Left lung (tissue), 10 donors: Measurements from ENCODE around the gene P2RY4. TPM values are rescaled to one million over a fixed set of nuclear protein-coding genes. Genes with fewer than 3 reads are reported as not detected.
"Not testable (repeated sequence)": the region's sequence is repeated elsewhere in the genome, so short reads cannot be mapped to it uniquely, and the experiment has no call there.

Experiments
- ATAC-seq: fragments of 200-7000 bp; cut with Tn5 transposase; one replicate; pipeline ENCODE4 v1.9.1; 2020; ENCODE audit warnings: moderate library complexity
- DNase-seq, 4 donors: peaks; one replicate each; pipeline ENCODE4 v3.0.0-alpha.2; 2013 to 2020
- H3K27ac ChIP-seq, 2 donors: fragments of 200-600 bp; sonication (generic) in 1 of 2; one replicate each; pipeline versions ENCODE4 v1.5.0 to v1.8.0; 2020 to 2021
- H3K27me3 ChIP-seq, 2 donors: fragments of 200-600 bp; sonication (generic) in 1 of 2; one replicate each; pipeline versions ENCODE4 v1.5.0 to v1.8.0; 2020 to 2021
- H3K36me3 ChIP-seq, 2 donors: fragments of 200-600 bp; sonication (generic) in 1 of 2; one replicate each; pipeline versions ENCODE4 v1.5.0 to v1.8.0; 2020 to 2021
- H3K4me1 ChIP-seq, 2 donors: fragments of 200-600 bp; one replicate each; pipeline ENCODE4 v1.8.0; 2021
- H3K4me3 ChIP-seq, 2 donors: fragments of 200-600 bp; sonication (generic) in 1 of 2; one replicate each; pipeline versions ENCODE4 v1.5.0 to v1.8.0; 2020 to 2021; ENCODE audit warnings: mild to moderate bottlenecking in 1 of 2
- H3K9me3 ChIP-seq, 2 donors: fragments of 200-600 bp; sonication (generic) in 1 of 2; one replicate each; pipeline versions ENCODE4 v1.5.0 to v1.8.0; 2020 to 2021
- intact Hi-C, 2 donors: fragments of 100-400 bp; cut with DNase I; formaldehyde crosslinking; loops; one replicate each; pipeline versions ENCODE4 v1.11.2 to v1.14.2; 2022
- polyA plus RNA-seq, 6 donors: library from polyadenylated mRNA; unstranded; fragments of 120-200 nt; gene quantifications; one replicate each; pipeline ENCODE4 v1.2.1, GENCODE V29; 2013; ENCODE audit not compliant: insufficient read length in 6 of 6
- total RNA-seq, 2 donors: library from RNA; stranded (reverse); fragmentation: NEBNext Ultra II Directional; extraction: Animal tissue kit (Norgen Biotek cat#: 25700); gene quantifications; one replicate each; pipeline ENCODE4 v1.2.1, GENCODE V29; 2021
- TF ChIP-seq, protein P1 (sequence below), 2 donors: fragments of 200-600 bp; sonication (generic) in 1 of 2; IDR thresholded peaks; one replicate each; pipeline versions ENCODE4 v1.5.0 to v1.8.0; 2021; ENCODE audit warnings: antibody characterized with exemption in 2 of 2
- donor health status: DM: no; HTN: yes; CAD: no.
- donor health status: DM: no; HTN: no; CAD: no.

Gene P2RY4
- total and polyA plus RNA-seq, 8 donors, result 0.26 to 0.73 (median 0.42) TPM; not detected in 1

- Histone ChIP-seq H3K27ac (no peak overlapping the region), H3K4me3 (no peak overlapping the region), H3K4me1 (no peaks in the 10 kb centered on the region), H3K36me3 (no peaks in the 10 kb centered on the region), H3K9me3 (no peaks in the 10 kb centered on the region), H3K27me3 (no peaks in the 10 kb centered on the region)
- intact Hi-C loops, result no loop called here
- DNase-seq (no peak), ATAC-seq (no peak)
- TF ChIP-seq, protein P1, sequence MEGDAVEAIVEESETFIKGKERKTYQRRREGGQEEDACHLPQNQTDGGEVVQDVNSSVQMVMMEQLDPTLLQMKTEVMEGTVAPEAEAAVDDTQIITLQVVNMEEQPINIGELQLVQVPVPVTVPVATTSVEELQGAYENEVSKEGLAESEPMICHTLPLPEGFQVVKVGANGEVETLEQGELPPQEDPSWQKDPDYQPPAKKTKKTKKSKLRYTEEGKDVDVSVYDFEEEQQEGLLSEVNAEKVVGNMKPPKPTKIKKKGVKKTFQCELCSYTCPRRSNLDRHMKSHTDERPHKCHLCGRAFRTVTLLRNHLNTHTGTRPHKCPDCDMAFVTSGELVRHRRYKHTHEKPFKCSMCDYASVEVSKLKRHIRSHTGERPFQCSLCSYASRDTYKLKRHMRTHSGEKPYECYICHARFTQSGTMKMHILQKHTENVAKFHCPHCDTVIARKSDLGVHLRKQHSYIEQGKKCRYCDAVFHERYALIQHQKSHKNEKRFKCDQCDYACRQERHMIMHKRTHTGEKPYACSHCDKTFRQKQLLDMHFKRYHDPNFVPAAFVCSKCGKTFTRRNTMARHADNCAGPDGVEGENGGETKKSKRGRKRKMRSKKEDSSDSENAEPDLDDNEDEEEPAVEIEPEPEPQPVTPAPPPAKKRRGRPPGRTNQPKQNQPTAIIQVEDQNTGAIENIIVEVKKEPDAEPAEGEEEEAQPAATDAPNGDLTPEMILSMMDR (IDR thresholded peaks at IDR 0.05), result no peak
Observed at GRCh38 chrX:70226687-70227086, 33.3 kb downstream of the P2RY4 start.

DNA sequence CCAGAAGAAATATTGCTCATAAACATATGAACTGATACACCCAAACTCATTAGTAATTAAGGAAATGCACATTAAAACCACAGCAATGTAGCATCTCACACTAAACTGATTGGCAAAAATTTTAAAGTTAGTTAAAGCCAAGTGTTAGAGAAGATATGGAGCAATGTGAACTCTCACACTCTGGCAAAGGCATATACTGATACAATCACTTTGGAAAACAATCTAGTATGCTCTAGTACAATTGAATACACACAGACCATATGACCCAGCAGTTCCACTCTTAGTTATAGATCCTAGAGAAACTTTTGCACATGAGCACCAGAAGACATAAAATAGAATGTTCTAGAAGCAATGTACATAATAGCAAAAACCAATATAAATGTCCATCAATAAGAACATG is 34.0 kb downstream of the P2RY4 start:
- TF ChIP-seq, protein P1 (IDR thresholded peaks at IDR 0.05), result no peak
- Histone ChIP-seq H3K36me3 (no peaks in the 10 kb centered on the region), H3K27ac (no peak overlapping the region), H3K27me3 (no peaks in the 10 kb centered on the region), H3K9me3 (no peaks in the 10 kb centered on the region), H3K4me1 (no peaks in the 10 kb centered on the region), H3K4me3 (no peak overlapping the region)
- intact Hi-C loops, result no loop called here
- ATAC-seq, result no peak
- no peak for DNase-seq

DNA sequence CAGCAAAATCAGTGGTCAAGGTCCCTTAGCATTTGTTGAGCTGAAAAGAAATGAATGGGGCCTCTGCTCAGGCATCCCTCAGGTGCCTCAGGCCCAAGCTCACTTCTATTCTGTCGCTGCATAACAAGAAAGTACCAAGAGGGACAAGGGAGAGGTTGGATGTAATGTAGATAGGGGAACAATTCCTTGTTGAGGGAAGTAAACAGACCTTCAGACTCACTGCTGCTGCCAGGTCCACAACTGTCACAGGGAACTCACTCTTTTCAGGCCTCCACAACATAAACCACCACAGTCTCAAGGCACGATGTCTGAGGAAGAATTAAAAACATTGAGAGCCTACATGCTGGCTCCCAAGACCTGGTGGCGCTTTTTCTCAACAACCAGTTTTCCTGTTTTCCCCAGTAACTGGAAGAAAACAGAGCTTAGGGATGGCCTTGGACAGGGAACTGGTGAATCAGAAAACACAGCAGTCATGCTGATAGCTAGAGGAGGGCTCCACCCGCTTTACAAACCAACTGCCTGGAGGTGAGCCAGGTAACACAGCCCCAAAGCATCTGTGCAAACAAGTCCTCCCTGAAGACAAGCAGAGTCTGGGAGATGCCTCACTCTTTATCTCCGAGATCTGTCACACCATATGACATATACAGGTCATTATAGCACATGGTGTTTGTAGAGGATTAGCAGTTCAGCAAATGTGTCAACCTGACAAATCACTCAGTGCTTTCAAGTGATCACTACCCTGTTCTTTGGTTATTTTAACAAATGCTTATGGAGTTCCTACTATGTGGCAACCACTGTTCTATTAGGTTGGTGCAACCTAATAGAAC is 39.9 kb downstream of the P2RY4 start:
- intact Hi-C loops, result no loop called here
- ATAC-seq, result no peak

GRCh38 chrX:70209570-70209969 is 50.4 kb downstream of the P2RY4 start:
- H3K36me3 ChIP-seq, H3K4me1 ChIP-seq, H3K27me3 ChIP-seq, intact Hi-C loops, ATAC-seq, H3K27ac ChIP-seq, H3K9me3 ChIP-seq, DNase-seq, H3K4me3 ChIP-seq: not testable (repeated sequence)

More for the DNA sequence above, 39.9 kb downstream of the P2RY4 start:
- Histone ChIP-seq H3K27ac (no peak overlapping the region), H3K4me1 (no peaks in the 10 kb centered on the region), H3K36me3 (no peaks in the 10 kb centered on the region), H3K9me3 (no peaks in the 10 kb centered on the region), H3K27me3 (no peaks in the 10 kb centered on the region), H3K4me3 (no peak overlapping the region)
- TF ChIP-seq, protein P1 (IDR thresholded peaks at IDR 0.05), result no peak
- no peak for DNase-seq

DNA sequence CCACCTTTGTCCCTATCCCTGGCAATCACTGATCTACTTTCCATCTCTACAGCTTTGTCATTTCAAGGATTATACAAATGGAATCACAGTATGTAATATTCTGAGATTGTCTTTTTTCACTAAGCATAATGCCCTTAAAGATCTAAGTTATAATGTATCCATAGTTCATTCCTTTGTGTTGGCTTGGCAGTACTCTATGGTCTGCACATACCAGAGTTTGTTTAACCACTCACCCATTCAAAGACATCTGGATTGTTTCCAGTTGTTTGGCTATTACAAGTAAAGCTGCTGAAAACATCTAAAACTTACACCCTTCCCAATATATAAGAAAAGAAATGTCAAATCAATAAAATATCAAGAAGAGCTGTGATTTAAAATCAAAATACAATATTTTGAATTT is 51.5 kb downstream of the P2RY4 start:
- Histone ChIP-seq H3K36me3 (no peaks in the 10 kb centered on the region), H3K4me3 (no peak overlapping the region), H3K4me1 (no peaks in the 10 kb centered on the region), H3K9me3 (no peaks in the 10 kb centered on the region), H3K27me3 (no peaks in the 10 kb centered on the region), H3K27ac (no peak overlapping the region)
- TF ChIP-seq, protein P1 (IDR thresholded peaks at IDR 0.05), result no peak
- intact Hi-C loops, result no loop called here
- DNase-seq (no peak), ATAC-seq (no peak)

Other genes with a start within 250 kb of the P2RY4 start
- not detected for gene AWAT2, start 210.3 kb downstream of the P2RY4 start, total RNA-seq
- not detected for gene AWAT2, start 210.3 kb downstream of the P2RY4 start, polyA plus RNA-seq
- not detected for gene OTUD6A, start 197.7 kb downstream of the P2RY4 start, total RNA-seq
- under 1 TPM in 3 of 6 donors, not detected in 3; 0.09 to 0.13 (median 0.10) TPM for gene OTUD6A, start 197.7 kb downstream of the P2RY4 start, polyA plus RNA-seq
- gene IGBP1, start 126.8 kb downstream of the P2RY4 start, total RNA-seq, result 10 to 100 TPM; 33.7 to 46.6 TPM
- gene IGBP1, start 126.8 kb downstream of the P2RY4 start, polyA plus RNA-seq, result 100 to 1,000 TPM in 4 of 6 donors, 10 to 100 TPM in 2; 86.0 to 111 (median 107) TPM
- not detected for gene DGAT2L6, start 82.7 kb downstream of the P2RY4 start, total RNA-seq
- gene DGAT2L6, start 82.7 kb downstream of the P2RY4 start, polyA plus RNA-seq, result not detected
- gene AWAT1, start 25.5 kb downstream of the P2RY4 start, total RNA-seq, result not detected
- under 1 TPM in 3 of 6 donors, not detected in 3; 0.13 to 0.36 (median 0.13) TPM for gene AWAT1, start 25.5 kb downstream of the P2RY4 start, polyA plus RNA-seq
- gene ARR3, start 8.1 kb upstream of the P2RY4 start, total RNA-seq, result not detected
- gene ARR3, start 8.1 kb upstream of the P2RY4 start, polyA plus RNA-seq, result 1 to 10 TPM; 1.2 to 2.1 (median 1.6) TPM
- gene RAB41, start 22.0 kb upstream of the P2RY4 start, total RNA-seq, result not detected
- gene RAB41, start 22.0 kb upstream of the P2RY4 start, polyA plus RNA-seq, result 1 to 10 TPM in 5 of 6 donors, under 1 TPM in 1; 0.71 to 1.9 (median 1.3) TPM
- gene PDZD11, start 29.7 kb upstream of the P2RY4 start, total RNA-seq, result 10 to 100 TPM; 29.9 to 39.2 TPM
- 10 to 100 TPM; 50.2 to 60.9 (median 56.8) TPM for gene PDZD11, start 29.7 kb upstream of the P2RY4 start, polyA plus RNA-seq
- 1 to 10 TPM; 1.6 to 4.6 TPM for gene KIF4A, start 29.9 kb upstream of the P2RY4 start, total RNA-seq
- 10 to 100 TPM; 11.6 to 30.4 (median 15.7) TPM for gene KIF4A, start 29.9 kb upstream of the P2RY4 start, polyA plus RNA-seq
- gene GDPD2, start 163.1 kb upstream of the P2RY4 start, total RNA-seq, result not detected
- under 1 TPM; 0.12 to 0.38 (median 0.20) TPM for gene GDPD2, start 163.1 kb upstream of the P2RY4 start, polyA plus RNA-seq
- gene DLG3, start 184.6 kb upstream of the P2RY4 start, total RNA-seq, result 10 to 100 TPM; 22.3 to 29.9 TPM
- gene DLG3, start 184.6 kb upstream of the P2RY4 start, polyA plus RNA-seq, result 10 to 100 TPM; 47.9 to 56.2 (median 53.0) TPM